Breast epithelium (tissue), 3 donors: Measurements from ENCODE around the gene STAM2.
"Not testable (repeated sequence)": the region's sequence is repeated elsewhere in the genome, so short reads cannot be mapped to it uniquely, and the experiment has no call there.

Experiments
- CTCF ChIP-seq, 3 donors: fragments of 450-650 bp; IDR thresholded peaks; one replicate each; pipeline ENCODE4 v1.5.1; 2016 to 2017; ENCODE audit warnings: antibody characterized with exemption in 3 of 3, mild to moderate bottlenecking in 3 of 3, moderate library complexity in 3 of 3
- POLR2A ChIP-seq: fragments of 450-650 bp; IDR thresholded peaks from one replicate; pipeline ENCODE4 v1.6.1; 2016; ENCODE audit warnings: antibody characterized with exemption, mild to moderate bottlenecking, moderate library complexity

DNA sequence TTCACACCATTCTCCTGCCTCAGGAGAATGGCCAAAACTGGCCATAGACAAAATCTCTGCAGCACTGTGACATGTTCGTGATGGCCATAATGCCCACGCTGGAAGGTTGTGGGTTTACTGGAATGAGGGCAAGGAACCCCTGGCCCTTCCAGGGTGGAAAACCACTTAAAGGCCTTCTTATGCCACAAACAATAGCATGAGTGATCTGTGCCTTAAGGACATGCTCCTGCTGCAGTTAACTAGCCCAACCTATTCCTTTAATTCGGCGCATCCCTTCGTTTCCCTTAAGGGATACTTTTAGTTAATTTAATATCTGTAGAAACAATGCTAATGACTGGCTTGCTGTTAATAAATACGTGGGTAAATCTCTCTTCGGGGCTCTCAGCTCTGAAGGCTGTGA is 2.1 kb upstream of the STAM2 start:
- not testable (repeated sequence) for TF ChIP-seq CTCF (IDR thresholded peaks at IDR 0.05); POLR2A
